Fibroblast of lung (primary cell): ENCODE data around the gene IL31RA. TPM values are rescaled to one million over a fixed set of nuclear protein-coding genes. Genes with fewer than 3 reads are reported as not detected.

Experiments used
- DNase-seq, 2 donors: peaks; one replicate each; pipeline versions ENCODE4 v3.0.0 to v3.0.0-alpha.2; 2010; ENCODE audit warnings: low read depth in 2 of 2
- H2AFZ ChIP-seq: 2 replicates; pipeline ENCODE4 v1.5.1; 2012; ENCODE audit warnings: low read length, control low read depth, inconsistent platforms
- H3K27ac ChIP-seq: 2 replicates; pipeline ENCODE4 v1.5.1; 2011; ENCODE audit warnings: low read length, control low read depth; ENCODE audit not compliant: insufficient read depth
- H3K27me3 ChIP-seq: 2 replicates; pipeline ENCODE4 v1.5.1; 2011; ENCODE audit warnings: mild to moderate bottlenecking, low read length; ENCODE audit not compliant: control insufficient read depth, insufficient read depth
- H3K36me3 ChIP-seq: 2 replicates; pipeline ENCODE4 v1.5.1; 2011; ENCODE audit warnings: low read length; ENCODE audit not compliant: control insufficient read depth, insufficient read depth
- H3K4me1 ChIP-seq: 2 replicates; pipeline ENCODE4 v1.5.1; 2011; ENCODE audit warnings: low read length; ENCODE audit not compliant: control insufficient read depth, insufficient read depth; ENCODE audit errors: extremely low read depth
- H3K4me2 ChIP-seq: 2 replicates; pipeline ENCODE4 v1.5.1; 2011; ENCODE audit warnings: low read length, control low read depth; ENCODE audit not compliant: insufficient read depth; ENCODE audit errors: extremely low read depth
- H3K4me3 ChIP-seq, 4 experiments: fragments of 200-600 bp in 1 of 4; sonication (generic) in 1 of 4; replicated peaks in 1 of 4; 2 replicates each; pipeline ENCODE4 v1.5.1; 2011 to 2016; ENCODE audit warnings: low read length in 4 of 4, low read depth in 3 of 4, mild to moderate bottlenecking in 3 of 4, control low read depth in 2 of 4, inconsistent platforms in 1 of 4, mixed read lengths in 1 of 4; ENCODE audit not compliant: insufficient read depth in 1 of 4; ENCODE audit errors: control extremely low read depth in 1 of 4
- H3K79me2 ChIP-seq: 2 replicates; pipeline ENCODE4 v1.5.1; 2012; ENCODE audit warnings: mild to moderate bottlenecking, low read length, inconsistent platforms; ENCODE audit not compliant: control insufficient read depth, insufficient read depth
- H3K9ac ChIP-seq: 2 replicates; pipeline ENCODE4 v1.5.1; 2011; ENCODE audit warnings: mild to moderate bottlenecking, low read length, control low read depth; ENCODE audit not compliant: insufficient read depth
- H3K9me3 ChIP-seq: 2 replicates; pipeline ENCODE4 v1.5.1; 2012; ENCODE audit warnings: low read depth, low read length; ENCODE audit not compliant: control insufficient read depth, insufficient read depth
- H4K20me1 ChIP-seq: 2 replicates; pipeline ENCODE4 v1.5.1; 2011; ENCODE audit warnings: low read length; ENCODE audit not compliant: control insufficient read depth, insufficient read depth; ENCODE audit errors: extremely low read depth
- CTCF ChIP-seq, 2 donors: IDR thresholded peaks in 1 of 2; conservative IDR thresholded peaks in 1 of 2; 1 replicate in 1 of 2; 2 replicates in 1 of 2; pipeline ENCODE4 v1.5.1; 2011 to 2012; ENCODE audit warnings: low read length in 2 of 2, control low read depth in 1 of 2, inconsistent platforms in 1 of 2, low read depth in 1 of 2, mild to moderate bottlenecking in 1 of 2
- EZH2 ChIP-seq: IDR thresholded peaks from 2 replicates; pipeline ENCODE4 v1.5.1; 2012; ENCODE audit warnings: low read length, control low read depth, mild to moderate bottlenecking; ENCODE audit errors: missing control alignments
- polyA plus RNA-seq, 2 donors: library from polyadenylated mRNA; depleted of rRNA in 1 of 2; stranded (reverse) in 1 of 2; unstranded in 1 of 2; fragments of >200 nt; gene quantifications; 2 replicates each; pipeline ENCODE4 v1.2.1, GENCODE V29; 2011 to 2012; ENCODE audit warnings: missing spikeins in 1 of 2
- total RNA-seq: library from RNA; depleted of rRNA; stranded (reverse); fragments of >200 nt; gene quantifications from 2 replicates; pipeline ENCODE4 v1.2.1, GENCODE V29; 2014

Gene IL31RA
- total and polyA plus RNA-seq, 2 donors (not counting 1 experiment from before 2014, with no cell fraction given), result 0.28 to 2.6 TPM

DNA sequence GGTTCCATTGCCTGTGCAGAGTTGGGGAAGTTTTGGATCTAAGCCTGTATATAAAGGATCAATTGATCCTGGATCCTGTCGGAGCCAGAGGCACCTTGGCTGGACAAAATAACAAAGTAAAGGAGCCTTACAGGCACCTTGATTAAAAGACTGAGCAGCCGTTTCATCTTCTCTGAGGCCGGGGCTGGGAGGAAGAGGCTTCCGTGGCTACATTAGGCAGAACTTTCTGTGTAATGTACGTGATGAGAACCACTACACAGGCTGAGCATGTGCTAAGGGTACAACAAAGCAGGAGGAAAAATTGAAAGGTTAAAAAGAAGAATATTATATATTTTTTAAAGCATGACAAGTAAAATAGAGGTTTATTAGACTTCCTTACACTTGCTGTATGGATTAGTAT is 37.0 kb downstream of the IL31RA start:
- Histone ChIP-seq H3K4me1 (no peaks in the 10 kb centered on the region), H3K9ac (no peak overlapping the region), H3K4me2 (no peak overlapping the region), H3K36me3 (no peaks in the 10 kb centered on the region), H3K79me2 (no peaks in the 10 kb centered on the region), H3K27ac (no peak overlapping the region), H3K9me3 (no peaks in the 10 kb centered on the region), H4K20me1 (no peaks in the 10 kb centered on the region), H3K27me3 (no peaks in the 10 kb centered on the region), H3K4me3 (no peak overlapping the region), H2AFZ (no peak overlapping the region)
- TF ChIP-seq EZH2 (no peak), CTCF (conservative IDR thresholded peaks at IDR 0.05 in 1 of 2, IDR thresholded peaks at IDR 0.05 in 1 of 2; ENCODE audit: low read depth in 1 of 2, low read length in 2 of 2) (no peak)
- no peak for DNase-seq

GRCh38 chr5:55892479-55892878 is 41.3 kb downstream of the IL31RA start:
- Histone ChIP-seq H3K4me1 (peaks cover under 1% of the 10 kb centered on the region), H3K4me2 (no peak overlapping the region), H3K27ac (no peak overlapping the region), H4K20me1 (no peaks in the 10 kb centered on the region), H3K79me2 (no peaks in the 10 kb centered on the region), H3K27me3 (no peaks in the 10 kb centered on the region), H3K9ac (no peak overlapping the region), H3K9me3 (no peaks in the 10 kb centered on the region), H2AFZ (no peak overlapping the region), H3K36me3 (no peaks in the 10 kb centered on the region), H3K4me3 (no peak overlapping the region)
- DNase-seq, result no peak
- TF ChIP-seq CTCF (conservative IDR thresholded peaks at IDR 0.05 in 1 of 2, IDR thresholded peaks at IDR 0.05 in 1 of 2; ENCODE audit: low read depth in 1 of 2, low read length in 2 of 2) (no peak), EZH2 (no peak)

DNA sequence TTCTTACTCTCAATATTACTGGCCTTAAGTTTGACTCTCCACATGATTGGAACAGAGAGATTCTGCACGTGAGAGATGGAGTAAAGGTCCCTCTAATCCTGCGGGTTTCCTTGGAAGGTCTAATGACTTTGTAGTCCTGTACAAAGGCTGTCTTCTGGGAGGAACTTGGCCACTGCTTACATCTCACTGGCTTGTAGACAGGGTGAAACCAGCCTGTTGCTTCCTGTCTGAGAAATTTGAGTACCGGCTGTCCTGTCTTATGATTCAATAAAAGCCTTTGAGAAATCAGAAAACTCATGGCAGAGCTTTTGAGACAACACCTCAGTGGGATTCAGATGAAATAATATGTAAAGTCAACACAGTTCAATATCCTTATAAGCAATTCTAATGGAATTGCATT is 43.0 kb downstream of the IL31RA start:
- Histone ChIP-seq H2AFZ (no peak overlapping the region), H3K27ac (no peak overlapping the region), H3K4me1 (peaks cover 2% of the 10 kb centered on the region), H3K9ac (no peak overlapping the region), H3K4me3 (no peak overlapping the region), H4K20me1 (no peaks in the 10 kb centered on the region), H3K27me3 (no peaks in the 10 kb centered on the region), H3K79me2 (no peaks in the 10 kb centered on the region), H3K36me3 (no peaks in the 10 kb centered on the region), H3K9me3 (no peaks in the 10 kb centered on the region), H3K4me2 (no peak overlapping the region)
- no peak for DNase-seq
- TF ChIP-seq EZH2, result no peak
- no peak for TF ChIP-seq CTCF (conservative IDR thresholded peaks at IDR 0.05 in 1 of 2, IDR thresholded peaks at IDR 0.05 in 1 of 2; ENCODE audit: low read depth in 1 of 2, low read length in 2 of 2)
